H1 (cell line): ENCODE data around the gene OR2H1. TPM values are rescaled to one million over a fixed set of nuclear protein-coding genes. Genes with fewer than 3 reads are reported as not detected.

ENCODE experiments used
- CTCF ChIA-PET: fragments of 300-600 bp; sonication (Branson Sonifier 250); formaldehyde crosslinking; loops from one replicate; lab custom pipeline; 2021; ENCODE audit not compliant: partially characterized antibody; lab: Charles Lee
- POLR2A ChIA-PET: fragments of 300-600 bp; sonication (Branson Sonifier 250); formaldehyde crosslinking; loops from one replicate; lab custom pipeline; 2021; ENCODE audit warnings: inconsistent platforms; ENCODE audit not compliant: partially characterized antibody; lab: Charles Lee
- DNase-seq, 2 experiments: peaks; one replicate each; pipeline versions ENCODE4 v3.0.0 to v3.0.0-alpha.2; 2010 to 2022; ENCODE audit warnings: low spot score in 2 of 2, low read depth in 1 of 2, mixed read lengths in 1 of 2
- FAIRE-seq: peaks from 2 replicates; lab custom pipeline; 2011; peaks lifted over from hg19 to GRCh38; lab: Jason Lieb, UNC
- H2AFZ ChIP-seq: 2 replicates; pipeline ENCODE4 v1.8.1; 2012; ENCODE audit warnings: low read length, inconsistent platforms
- H2AK5ac ChIP-seq: 2 replicates; pipeline ENCODE4 v1.6.1; 2013; ENCODE audit warnings: low read depth, low read length
- H2BK120ac ChIP-seq: replicated peaks from 2 replicates; pipeline ENCODE3; 2013; ENCODE audit warnings: low read depth, low read length, inconsistent platforms
- H2BK12ac ChIP-seq: 2 replicates; pipeline ENCODE4 v1.6.1; 2013; ENCODE audit warnings: low read depth, low read length
- H2BK15ac ChIP-seq: 2 replicates; pipeline ENCODE4 v1.6.1; 2013; ENCODE audit warnings: low read length
- H2BK20ac ChIP-seq: 2 replicates; pipeline ENCODE4 v1.6.1; 2013; ENCODE audit warnings: low read length
- H2BK5ac ChIP-seq: 2 replicates; pipeline ENCODE4 v1.6.1; 2013; ENCODE audit warnings: low read depth, low read length
- H3K14ac ChIP-seq: 2 replicates; pipeline ENCODE4 v1.6.1; 2013; ENCODE audit warnings: inconsistent platforms; ENCODE audit not compliant: insufficient read length
- H3K18ac ChIP-seq: 2 replicates; pipeline ENCODE4 v1.6.1; 2013; ENCODE audit warnings: low read length; ENCODE audit errors: extremely low read depth
- H3K23ac ChIP-seq: 2 replicates; pipeline ENCODE4 v1.6.1; 2013; ENCODE audit warnings: inconsistent platforms; ENCODE audit not compliant: insufficient read length
- H3K23me2 ChIP-seq: 2 replicates; pipeline ENCODE4 v1.6.1; 2013; ENCODE audit warnings: low read depth, low read length
- H3K27ac ChIP-seq: 2 replicates; pipeline ENCODE4 v1.6.1; 2011; ENCODE audit warnings: low read depth, low read length, inconsistent platforms
- H3K27me3 ChIP-seq, 4 experiments: replicated peaks in 1 of 4; 1 replicate in 1 of 4; 2 replicates in 3 of 4; pipeline versions ENCODE4 v1.6.1 to v1.8.1; 2011 to 2013; ENCODE audit warnings: low read length in 3 of 4, mild to moderate bottlenecking in 3 of 4, inconsistent platforms in 2 of 4, mixed read lengths in 2 of 4, moderate library complexity in 1 of 4; ENCODE audit not compliant: control insufficient read depth in 3 of 4, insufficient read depth in 3 of 4; ENCODE audit errors: extremely low read depth in 1 of 4
- H3K36me3 ChIP-seq, 4 experiments: 2 replicates each; pipeline versions ENCODE4 v1.6.1 to v1.8.1; 2011 to 2013; ENCODE audit warnings: mild to moderate bottlenecking in 4 of 4, low read length in 3 of 4, moderate library complexity in 2 of 4, control low read depth in 1 of 4, inconsistent platforms in 1 of 4; ENCODE audit not compliant: insufficient read depth in 4 of 4, control insufficient read depth in 2 of 4
- H3K4ac ChIP-seq: replicated peaks from 2 replicates; pipeline ENCODE3; 2013; ENCODE audit warnings: low read length, low read depth, mixed read lengths, inconsistent platforms; ENCODE audit not compliant: insufficient read length
- H3K4me1 ChIP-seq, 4 experiments: replicated peaks in 1 of 4; 1 replicate in 1 of 4; 2 replicates in 3 of 4; pipeline versions ENCODE4 v1.6.1 to v1.8.1; 2011 to 2013; ENCODE audit warnings: low read length in 3 of 4, inconsistent platforms in 2 of 4, mixed read lengths in 1 of 4; ENCODE audit not compliant: insufficient read depth in 4 of 4, control insufficient read depth in 3 of 4
- H3K4me2 ChIP-seq, 2 experiments: 2 replicates each; pipeline versions ENCODE4 v1.6.1 to v1.8.1; 2011 to 2013; ENCODE audit warnings: low read depth in 2 of 2, low read length in 2 of 2, control low read depth in 1 of 2, inconsistent platforms in 1 of 2, mild to moderate bottlenecking in 1 of 2; ENCODE audit not compliant: insufficient read depth in 1 of 2
- H3K4me3 ChIP-seq, 4 experiments: fragments of 200-600, 300-600 bp in 1 of 4; sonication (generic), shearing (Covaris generic), sonication (Bioruptor Twin) in 1 of 4; 2 replicates each; pipeline versions ENCODE4 v1.5.1 to v1.8.1; 2011 to 2016; ENCODE audit warnings: low read length in 4 of 4, low read depth in 3 of 4, control low read depth in 2 of 4, inconsistent platforms in 2 of 4, mild to moderate bottlenecking in 2 of 4, mixed read lengths in 1 of 4, moderate library complexity in 1 of 4; ENCODE audit not compliant: insufficient read depth in 2 of 4; ENCODE audit errors: extremely low read depth in 1 of 4
- H3K56ac ChIP-seq: replicated peaks from 2 replicates; pipeline ENCODE3; 2013; ENCODE audit warnings: low read depth, mild to moderate bottlenecking, mixed read lengths, low read length, inconsistent platforms; ENCODE audit not compliant: insufficient read length
- H3K79me1 ChIP-seq: 2 replicates; pipeline ENCODE4 v1.6.1; 2013; ENCODE audit warnings: low read depth, low read length, control low read depth
- H3K79me2 ChIP-seq, 2 experiments: 2 replicates each; pipeline versions ENCODE4 v1.6.1 to v1.8.1; 2012 to 2013; ENCODE audit warnings: low read length in 2 of 2, mild to moderate bottlenecking in 2 of 2, inconsistent platforms in 1 of 2; ENCODE audit not compliant: insufficient read depth in 2 of 2, control insufficient read depth in 1 of 2
- H3K9ac ChIP-seq, 4 experiments: replicated peaks in 1 of 4; 1 replicate in 1 of 4; 2 replicates in 3 of 4; pipeline versions ENCODE4 v1.6.1 to v1.8.1; 2011 to 2013; ENCODE audit warnings: low read depth in 3 of 4, low read length in 3 of 4, control low read depth in 2 of 4, mild to moderate bottlenecking in 2 of 4, moderate library complexity in 2 of 4, inconsistent platforms in 1 of 4; ENCODE audit errors: extremely low read depth in 1 of 4
- H3K9me3 ChIP-seq, 2 experiments: 2 replicates each; pipeline versions ENCODE4 v1.6.1 to v1.8.1; 2012 to 2013; ENCODE audit warnings: mild to moderate bottlenecking in 2 of 2, moderate library complexity in 2 of 2, control low read depth in 1 of 2, inconsistent platforms in 1 of 2, low read depth in 1 of 2, low read length in 1 of 2, mixed read lengths in 1 of 2; ENCODE audit not compliant: insufficient read depth in 2 of 2
- H4K20me1 ChIP-seq, 2 experiments: replicated peaks in 1 of 2; 2 replicates each; pipeline versions ENCODE3 to v1.8.1; 2011 to 2013; ENCODE audit warnings: inconsistent platforms in 2 of 2, low read length in 2 of 2, mild to moderate bottlenecking in 1 of 2; ENCODE audit not compliant: insufficient read depth in 2 of 2, control insufficient read depth in 1 of 2
- H4K5ac ChIP-seq: 2 replicates; pipeline ENCODE4 v1.6.1; 2013; ENCODE audit warnings: low read length, low read depth, mixed read lengths, inconsistent platforms; ENCODE audit not compliant: insufficient read length
- H4K8ac ChIP-seq: 2 replicates; pipeline ENCODE4 v1.8.0; 2013; ENCODE audit warnings: mild to moderate bottlenecking, moderate library complexity, low read length, inconsistent platforms; ENCODE audit not compliant: insufficient read depth; ENCODE audit errors: extremely low read depth
- H4K91ac ChIP-seq: replicated peaks from 2 replicates; pipeline ENCODE3; 2013; ENCODE audit warnings: low read length, mixed read lengths, inconsistent platforms; ENCODE audit not compliant: insufficient read length
- CEBPB ChIP-seq: IDR thresholded peaks from 2 replicates; pipeline ENCODE4 v1.6.1; 2012; ENCODE audit warnings: low read depth, low read length
- WGBS, 2 experiments: shearing (Covaris generic) in 1 of 2; methylation state at CpG; one replicate each; pipeline versions ENCODE4 v1.1.6 to v1.1.7; 2013 to 2015; ENCODE audit warnings: low lambda C conversion rate in 2 of 2, mixed read lengths in 2 of 2, inconsistent platforms in 1 of 2, low coverage in 1 of 2, missing lambda C conversion rate in 1 of 2; ENCODE audit not compliant: insufficient replicate concordance in 2 of 2, insufficient coverage in 1 of 2, insufficient read length in 1 of 2; ENCODE audit errors: extremely low coverage in 1 of 2, missing lambda C conversion rate in 1 of 2; 5-methylcytosine and 5-hydroxymethylcytosine counted together
- polyA plus RNA-seq, 7 experiments: library from polyadenylated mRNA; depleted of rRNA in 3 of 7; stranded (reverse) in 5 of 7; unstranded in 2 of 7; fragments of >200 nt in 5 of 7; fragments of 200-250 nt in 2 of 7; gene quantifications; 1 replicate in 5 of 7; 2 replicates in 1 of 7; 4 replicates in 1 of 7; pipeline versions ENCODE4 v1.2.1 to v1.2.3, GENCODE V29; 2011 to 2013; ENCODE audit warnings: missing spikeins in 2 of 7, mixed read lengths in 2 of 7
- total RNA-seq: library from RNA; stranded (reverse); fragmentation: NEBNext Ultra II Directional; extraction: Animal tissue kit (Norgen Biotek cat#: 25700); gene quantifications from 2 replicates; pipeline ENCODE4 v1.2.1, GENCODE V29; 2021
- TF ChIP-seq, protein P1 (sequence below), 3 experiments: IDR thresholded peaks; 1 replicate in 2 of 3; 2 replicates in 1 of 3; pipeline versions ENCODE4 v1.5.1 to v1.6.1; 2011; ENCODE audit warnings: low read length in 3 of 3, mild to moderate bottlenecking in 3 of 3, inconsistent platforms in 2 of 3, low read depth in 1 of 3, moderate library complexity in 1 of 3; ENCODE audit not compliant: insufficient read depth in 1 of 3; ENCODE audit errors: control extremely low read depth in 1 of 3

Gene OR2H1
- total and polyA plus RNA-seq, 2 of the 8 experiments (the other 6 are each of a cell fraction or from before 2014, with no cell fraction given), result not detected

DNA sequence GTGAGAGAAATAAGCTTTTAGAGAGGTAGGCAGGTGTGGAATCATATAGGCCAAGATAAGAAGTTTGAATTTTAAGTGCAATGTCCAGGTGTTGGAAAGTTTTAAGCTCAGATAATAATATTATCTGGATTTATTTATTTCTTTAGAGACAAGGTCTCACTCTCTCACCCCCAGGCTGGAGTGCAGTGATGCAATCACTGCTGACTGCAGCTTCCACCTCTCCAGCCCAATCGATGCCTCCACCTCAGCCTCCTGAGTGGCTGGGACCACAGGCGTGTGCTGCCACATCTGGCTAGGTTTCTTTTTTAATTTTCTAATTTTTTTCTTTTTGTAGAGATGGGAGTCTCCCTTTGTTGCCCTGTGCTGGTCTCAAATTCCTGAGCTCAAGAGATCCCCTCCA lies 36.3 kb downstream of the OR2H1 start:
- TF ChIP-seq, protein P1, sequence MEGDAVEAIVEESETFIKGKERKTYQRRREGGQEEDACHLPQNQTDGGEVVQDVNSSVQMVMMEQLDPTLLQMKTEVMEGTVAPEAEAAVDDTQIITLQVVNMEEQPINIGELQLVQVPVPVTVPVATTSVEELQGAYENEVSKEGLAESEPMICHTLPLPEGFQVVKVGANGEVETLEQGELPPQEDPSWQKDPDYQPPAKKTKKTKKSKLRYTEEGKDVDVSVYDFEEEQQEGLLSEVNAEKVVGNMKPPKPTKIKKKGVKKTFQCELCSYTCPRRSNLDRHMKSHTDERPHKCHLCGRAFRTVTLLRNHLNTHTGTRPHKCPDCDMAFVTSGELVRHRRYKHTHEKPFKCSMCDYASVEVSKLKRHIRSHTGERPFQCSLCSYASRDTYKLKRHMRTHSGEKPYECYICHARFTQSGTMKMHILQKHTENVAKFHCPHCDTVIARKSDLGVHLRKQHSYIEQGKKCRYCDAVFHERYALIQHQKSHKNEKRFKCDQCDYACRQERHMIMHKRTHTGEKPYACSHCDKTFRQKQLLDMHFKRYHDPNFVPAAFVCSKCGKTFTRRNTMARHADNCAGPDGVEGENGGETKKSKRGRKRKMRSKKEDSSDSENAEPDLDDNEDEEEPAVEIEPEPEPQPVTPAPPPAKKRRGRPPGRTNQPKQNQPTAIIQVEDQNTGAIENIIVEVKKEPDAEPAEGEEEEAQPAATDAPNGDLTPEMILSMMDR (IDR thresholded peaks at IDR 0.05; ENCODE audit: control extremely low read depth in 1 of 3, insufficient read depth in 1 of 3, low read depth in 1 of 3, low read length in 3 of 3), result no peak
- TF ChIP-seq CEBPB, result peak; percentile 38; the same call in 1 of the 2 replicates
- no peaks in the 10 kb centered on the region for H3K23me2 ChIP-seq
- no peaks in the 10 kb centered on the region for H3K4me1 ChIP-seq
- H4K91ac ChIP-seq, result no peak overlapping the region
- H4K20me1 ChIP-seq, result no peaks in the 10 kb centered on the region
- no peaks in the 10 kb centered on the region for H3K36me3 ChIP-seq
- ChIA-PET CTCF (no interaction called here), POLR2A (no interaction called here)
- H3K9me3 ChIP-seq, result no peaks in the 10 kb centered on the region
- no peak overlapping the region for H2BK12ac ChIP-seq
- no peak overlapping the region for H3K23ac ChIP-seq
- H3K27ac ChIP-seq, result no peak overlapping the region
- no peaks in the 10 kb centered on the region for H3K27me3 ChIP-seq
- no peak overlapping the region for H3K56ac ChIP-seq
- H2BK15ac ChIP-seq, result no peak overlapping the region
- no peaks in the 10 kb centered on the region for H3K79me2 ChIP-seq
- H2BK120ac ChIP-seq, result no peak overlapping the region
- 85% methylated on average over 2 of the region's 2 CpGs; no CpG with 5 or more reads in 1 of the 2 experiments for WGBS, 2 experiments
- no peak overlapping the region for H3K18ac ChIP-seq
- H4K8ac ChIP-seq, result no peak overlapping the region
- H3K4me2 ChIP-seq, result no peak overlapping the region
- no peak overlapping the region for H4K5ac ChIP-seq
- H3K4me3 ChIP-seq, result no peak overlapping the region
- no peak for FAIRE-seq
- no peak overlapping the region for H2BK20ac ChIP-seq
- no peak overlapping the region for H3K9ac ChIP-seq
- 0 out of 2 replicates have a peak overlapping the region, but pooled peaks have one; percentile 49 for H2AFZ ChIP-seq
- DNase-seq, result peak in 1 of 2 experiments; percentile 19
- no peak overlapping the region for H2AK5ac ChIP-seq
- no peak overlapping the region for H3K14ac ChIP-seq
- H3K79me1 ChIP-seq, result no peaks in the 10 kb centered on the region
- H3K4ac ChIP-seq, result no peak overlapping the region
- H2BK5ac ChIP-seq, result no peak overlapping the region
